RWPE2 (cell line): ENCODE data around the gene CLIC1.

ENCODE experiments used
- ATAC-seq: fragments of 200-7000 bp; cut with Tn5 transposase; 3 replicates; pipeline ENCODE4 v1.9.1; 2021; ENCODE audit warnings: low read depth
- DNase-seq: peaks from one replicate; pipeline ENCODE4 v3.0.0-alpha.2; 2020; ENCODE audit warnings: low spot score
- H3K27ac ChIP-seq: fragments of 450-650 bp; 2 replicates; pipeline ENCODE4 v1.5.1; 2017; ENCODE audit warnings: mild to moderate bottlenecking; ENCODE audit not compliant: poor library complexity, severe bottlenecking
- H3K27me3 ChIP-seq: fragments of 250-450 bp; sonication (Bioruptor Pico); 2 replicates; pipeline ENCODE4 v1.5.1; 2021; ENCODE audit warnings: mild to moderate bottlenecking, moderate library complexity; ENCODE audit not compliant: insufficient read depth, poor library complexity, severe bottlenecking
- H3K36me3 ChIP-seq: fragments of 250-450 bp; sonication (Bioruptor Pico); 2 replicates; pipeline ENCODE4 v1.5.1; 2020; ENCODE audit warnings: low read depth, mild to moderate bottlenecking, moderate library complexity
- H3K4me1 ChIP-seq: fragments of 250-450 bp; sonication (Bioruptor Pico); 2 replicates; pipeline ENCODE4 v1.5.1; 2021; ENCODE audit warnings: mild to moderate bottlenecking, moderate library complexity; ENCODE audit not compliant: insufficient read depth, poor library complexity, severe bottlenecking
- H3K4me3 ChIP-seq: fragments of 250-450 bp; sonication (Bioruptor Pico); 2 replicates; pipeline ENCODE4 v1.5.1; 2021; ENCODE audit warnings: mild to moderate bottlenecking, moderate library complexity; ENCODE audit not compliant: severe bottlenecking
- H3K9me3 ChIP-seq: fragments of 250-450 bp; sonication (Bioruptor Pico); 2 replicates; pipeline ENCODE4 v1.5.1; 2021; ENCODE audit warnings: mild to moderate bottlenecking, moderate library complexity; ENCODE audit not compliant: severe bottlenecking
- CTCF ChIP-seq: fragments of 450-650 bp; IDR thresholded peaks from one replicate; pipeline ENCODE4 v1.5.1; 2017; ENCODE audit warnings: mild to moderate bottlenecking, moderate library complexity; ENCODE audit not compliant: poor library complexity, severe bottlenecking

The CLIC1 gene

GRCh38 chr6:31722173-31722572 lies 14.2 kb downstream of the CLIC1 start:
- Histone ChIP-seq H3K4me3 (no peak overlapping the region), H3K27ac (no peak overlapping the region), H3K9me3 (no peaks in the 10 kb centered on the region), H3K27me3 (no peaks in the 10 kb centered on the region), H3K36me3 (no peaks in the 10 kb centered on the region), H3K4me1 (peaks cover 16% of the 10 kb centered on the region)
- ATAC-seq (no peak), DNase-seq (no peak)
- no peak for TF ChIP-seq CTCF

GRCh38 chr6:31721351-31722020 lies 14.8 kb downstream of the CLIC1 start, which contains the start of gene LY6G6C:
LY6G6C (minus strand) TSS chr6:31721746; CDS start chr6:31721679, 67 bp downstream.
- no peak for ATAC-seq
- Histone ChIP-seq H3K27me3 (no peaks in the 10 kb centered on the region), H3K4me1 (peaks cover 16% of the 10 kb centered on the region), H3K36me3 (no peaks in the 10 kb centered on the region), H3K27ac (no peak within 1 kb of the TSS), H3K9me3 (no peaks in the 10 kb centered on the region), H3K4me3 (no peak within 1 kb of the TSS)
- no peak for DNase-seq
- no peak for TF ChIP-seq CTCF

GRCh38 chr6:31720196-31720770 lies 16.0 kb downstream of the CLIC1 start:
- Histone ChIP-seq H3K4me1 (peaks cover 16% of the 10 kb centered on the region), H3K27me3 (no peaks in the 10 kb centered on the region), H3K36me3 (no peaks in the 10 kb centered on the region), H3K9me3 (no peaks in the 10 kb centered on the region), H3K27ac (no peak overlapping the region), H3K4me3 (no peak overlapping the region)
- no peak for DNase-seq
- peak; percentile 44; the same call in 2 of the 3 replicates for ATAC-seq
- TF ChIP-seq CTCF = no peak

GRCh38 chr6:31719001-31719400 lies 17.3 kb downstream of the CLIC1 start:
- Histone ChIP-seq H3K4me3 (no peak overlapping the region), H3K4me1 (peaks cover 16% of the 10 kb centered on the region), H3K27me3 (no peaks in the 10 kb centered on the region), H3K9me3 (no peaks in the 10 kb centered on the region), H3K36me3 (no peaks in the 10 kb centered on the region), H3K27ac (peak overlapping the region; percentile 39)
- DNase-seq (no peak), ATAC-seq (no peak)
- TF ChIP-seq CTCF = no peak

GRCh38 chr6:31718265-31718664 lies 18.1 kb downstream of the CLIC1 start:
- Histone ChIP-seq H3K27me3 (no peaks in the 10 kb centered on the region), H3K36me3 (no peaks in the 10 kb centered on the region), H3K4me3 (no peak overlapping the region), H3K4me1 (peaks cover 16% of the 10 kb centered on the region), H3K27ac (peak overlapping the region; percentile 39), H3K9me3 (no peaks in the 10 kb centered on the region)
- DNase-seq = no peak
- TF ChIP-seq CTCF = no peak
- ATAC-seq = peak; percentile 81
